GM12874 (cell line): ENCODE results near the gene IDH1.

ENCODE experiments used
- CTCF ChIP-seq: IDR thresholded peaks from 2 replicates; pipeline ENCODE4 v1.5.1; 2011; ENCODE audit warnings: low read depth, mild to moderate bottlenecking, control low read depth, low read length, moderate library complexity; ENCODE audit not compliant: insufficient read depth

IDH1 gene

DNA sequence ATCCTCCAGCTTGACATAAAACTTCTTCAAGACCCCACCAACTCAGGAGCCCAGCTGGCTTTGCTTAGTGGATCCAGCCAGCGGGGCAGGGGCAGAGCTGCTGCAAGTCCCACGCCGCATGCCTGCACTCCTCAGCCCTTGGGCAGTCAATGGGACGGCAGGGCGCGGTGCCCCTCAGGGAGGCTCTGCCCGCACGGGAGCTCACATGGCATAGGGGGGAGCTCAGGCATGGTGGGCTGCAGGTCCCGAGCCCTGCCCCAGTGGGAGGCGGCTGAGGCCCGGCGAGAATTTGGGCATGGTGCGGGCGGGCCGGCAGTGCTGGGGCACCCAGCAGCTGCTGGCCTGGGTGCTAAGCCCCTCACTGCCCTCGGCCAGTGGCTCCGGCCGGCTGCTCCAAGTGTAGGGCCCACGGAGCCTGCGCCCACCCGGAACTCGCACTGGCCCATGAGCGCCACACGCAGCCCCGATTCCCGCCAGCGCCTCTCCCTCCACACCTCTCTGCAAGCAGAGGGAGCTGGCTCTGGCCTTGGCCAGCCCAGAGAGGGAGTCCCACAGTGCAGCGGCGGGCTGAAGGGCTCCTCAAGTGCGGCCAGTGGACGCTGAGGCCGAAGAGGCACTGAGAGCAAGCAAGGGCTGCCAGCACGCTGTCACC lies 27.2 kb downstream of the IDH1 start:
- TF ChIP-seq CTCF = no peak

- no peak for TF ChIP-seq CTCF
These were observed 30.1 kb downstream of the IDH1 start for GRCh38 chr2:208224802-208225201.

GRCh38 chr2:208222351-208222750 lies 32.5 kb downstream of the IDH1 start:
- no peak for TF ChIP-seq CTCF

- TF ChIP-seq CTCF = no peak
These were observed 44.0 kb downstream of the IDH1 start for GRCh38 chr2:208210688-208211451.

- no peak for TF ChIP-seq CTCF
These were observed 46.4 kb downstream of the IDH1 start for GRCh38 chr2:208208335-208209085.

GRCh38 chr2:208207769-208208168 lies 47.1 kb downstream of the IDH1 start:
- TF ChIP-seq CTCF = no peak

GRCh38 chr2:208204166-208204565 lies 50.7 kb downstream of the IDH1 start:
- no peak for TF ChIP-seq CTCF
